ENCODE measurements around the gene EFHD2. TPM values are rescaled to one million over a fixed set of nuclear protein-coding genes. Genes with fewer than 3 reads are reported as not detected.

EFHD2 gene
- total and polyA plus RNA-seq, 5 donors from 2014 or later: 45.3 to 93.6 (median 68.2) TPM

DNA sequence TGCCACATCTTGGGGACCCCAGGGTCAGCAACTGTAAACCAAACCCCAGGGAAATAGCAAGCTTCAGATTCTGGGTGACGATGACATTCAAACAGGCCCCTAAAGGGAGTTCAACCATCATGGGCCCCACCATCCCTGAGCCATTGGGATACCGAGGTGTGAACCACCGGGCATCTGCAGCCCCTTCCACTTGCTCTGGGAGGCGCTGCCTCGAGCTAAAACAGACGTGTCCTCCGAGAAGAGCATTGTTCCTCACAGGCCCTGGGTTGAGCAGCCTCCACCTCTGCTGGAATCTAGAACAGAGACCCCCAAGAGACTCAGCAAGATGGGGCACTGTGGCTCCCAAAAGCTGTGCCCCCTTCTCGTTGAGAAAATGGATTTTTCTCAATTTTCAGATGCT is 19.0 kb upstream of the EFHD2 start:
- Mint-ChIP-seq H3K27ac (no peak overlapping the region), H3K4me3 (no peak overlapping the region), H3K36me3 (no peaks in the 10 kb centered on the region), H3K4me1 (peaks cover 0 to 5% (median under 1%) of the 10 kb centered on the region in 4 donors), H3K27me3 (peaks cover 34% of the 10 kb centered on the region), H3K9me3 (no peaks in the 10 kb centered on the region)
- Histone ChIP-seq H3K27me3 (ENCODE audit: control insufficient read depth, insufficient read depth, low read length) (peaks cover 1% of the 10 kb centered on the region), H3K4me3 (ENCODE audit: low read depth, low read length) (no peak overlapping the region), H3K4me1 (ENCODE audit: control insufficient read depth, insufficient read depth, low read length, poor library complexity, severe bottlenecking) (no peaks in the 10 kb centered on the region), H3K9me3 (ENCODE audit: control insufficient read depth in 2 of 2, low read length in 2 of 2) (no peaks in the 10 kb centered on the region), H3K36me3 (ENCODE audit: control insufficient read depth, insufficient read depth, low read length) (no peaks in the 10 kb centered on the region), H3K27ac (ENCODE audit: insufficient read depth, low read length, poor library complexity, severe bottlenecking) (no peak overlapping the region)
- ATAC-seq (ENCODE audit: low read depth in 2 of 2) (no peak), DNase-seq (no peak)

DNA sequence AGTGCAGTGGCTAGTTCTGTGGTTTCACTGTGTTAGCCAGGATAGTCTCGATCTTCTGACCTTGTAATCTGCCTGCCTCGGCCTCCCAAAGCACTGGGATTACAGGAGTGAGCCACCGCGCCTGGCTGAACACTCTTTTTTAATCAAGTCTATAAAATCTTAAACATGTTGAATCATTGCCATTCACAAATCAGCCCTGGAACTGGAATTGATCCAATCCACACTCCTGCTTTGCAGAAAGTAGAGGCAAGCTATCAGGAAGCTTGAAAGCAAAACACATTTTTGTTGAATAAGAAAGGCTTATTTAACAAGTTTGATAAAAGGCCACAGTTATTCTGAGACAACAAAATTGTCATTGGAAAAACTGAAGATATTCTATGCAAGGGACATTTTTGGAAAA is 18.3 kb upstream of the EFHD2 start:
- Histone ChIP-seq H3K36me3 (ENCODE audit: control insufficient read depth, insufficient read depth, low read length) (no peaks in the 10 kb centered on the region), H3K27me3 (ENCODE audit: control insufficient read depth, insufficient read depth, low read length) (no peaks in the 10 kb centered on the region), H3K4me3 (ENCODE audit: low read depth, low read length) (no peak overlapping the region), H3K27ac (ENCODE audit: insufficient read depth, low read length, poor library complexity, severe bottlenecking) (no peak overlapping the region), H3K9me3 (ENCODE audit: control insufficient read depth in 2 of 2, low read length in 2 of 2) (no peaks in the 10 kb centered on the region), H3K4me1 (ENCODE audit: control insufficient read depth, insufficient read depth, low read length, poor library complexity, severe bottlenecking) (no peaks in the 10 kb centered on the region)
- no peak for DNase-seq
- peaks cover 27% of the 10 kb centered on the region for H3K27me3 Mint-ChIP-seq
- no peak for ATAC-seq (ENCODE audit: low read depth in 2 of 2)
- H3K27ac Mint-ChIP-seq: no peak overlapping the region
- no peak overlapping the region for H3K4me3 Mint-ChIP-seq
- no peaks in the 10 kb centered on the region for H3K36me3 Mint-ChIP-seq
- H3K4me1 Mint-ChIP-seq: peaks cover 0 to 4% (median 0%) of the 10 kb centered on the region in 4 donors
- no peaks in the 10 kb centered on the region for H3K9me3 Mint-ChIP-seq

DNA sequence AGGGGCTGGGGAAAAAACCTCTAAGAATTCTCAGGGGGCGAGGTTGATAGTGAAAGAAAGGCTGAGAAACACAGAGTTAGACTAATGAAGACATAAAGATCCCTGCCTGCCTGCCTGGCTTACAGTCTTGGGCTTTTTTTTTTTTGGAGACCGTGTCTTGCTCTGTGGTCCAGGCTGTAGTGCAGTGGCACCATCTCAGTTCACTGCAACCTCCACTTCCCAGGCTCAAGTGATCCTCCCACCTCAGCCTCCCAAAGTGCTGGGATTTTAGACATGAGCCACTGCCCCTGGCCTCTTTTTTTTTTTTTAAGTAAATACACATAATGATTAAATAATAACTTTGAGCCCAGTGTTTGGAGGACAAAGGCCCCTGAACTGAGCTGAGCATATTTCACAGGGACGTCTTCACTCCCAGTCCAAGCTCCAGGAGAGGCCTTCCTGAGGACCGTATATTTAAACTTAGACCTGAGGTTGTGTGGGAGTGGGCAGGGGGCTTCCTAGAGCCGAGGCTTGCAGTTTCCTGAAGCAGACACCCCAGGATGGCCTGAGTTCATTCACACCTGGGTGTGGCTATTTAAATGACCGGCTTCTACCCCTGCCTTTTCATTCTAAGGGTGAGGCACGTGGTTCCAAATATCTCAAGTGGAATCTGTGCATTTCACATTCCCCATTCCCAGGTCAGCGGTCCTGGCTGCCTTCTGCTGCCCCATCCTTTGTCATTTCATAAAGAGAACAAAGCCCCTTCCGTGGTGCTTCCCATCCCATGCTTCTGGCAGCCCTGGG is 16.0 kb upstream of the EFHD2 start:
- peaks cover 14% of the 10 kb centered on the region for H3K27me3 Mint-ChIP-seq
- H3K27me3 ChIP-seq (ENCODE audit: control insufficient read depth, insufficient read depth, low read length): no peaks in the 10 kb centered on the region
- H3K4me3 Mint-ChIP-seq: peak overlapping the region in 1 of 4 donors; percentile 32
- H3K27ac ChIP-seq (ENCODE audit: insufficient read depth, low read length, poor library complexity, severe bottlenecking): no peak overlapping the region
- no peak for ATAC-seq (ENCODE audit: low read depth in 2 of 2)
- H3K27ac Mint-ChIP-seq: no peak overlapping the region
- H3K9me3 ChIP-seq (ENCODE audit: control insufficient read depth in 2 of 2, low read length in 2 of 2): no peaks in the 10 kb centered on the region
- H3K4me3 ChIP-seq (ENCODE audit: low read depth, low read length): no peak overlapping the region
- H3K4me1 Mint-ChIP-seq: no peaks in the 10 kb centered on the region
- H3K9me3 Mint-ChIP-seq: peaks cover 0 to 1% (median 0%) of the 10 kb centered on the region in 7 donors
- H3K36me3 ChIP-seq (ENCODE audit: control insufficient read depth, insufficient read depth, low read length): no peaks in the 10 kb centered on the region
- DNase-seq: no peak
- no peaks in the 10 kb centered on the region for H3K4me1 ChIP-seq (ENCODE audit: control insufficient read depth, insufficient read depth, low read length, poor library complexity, severe bottlenecking)
- no peaks in the 10 kb centered on the region for H3K36me3 Mint-ChIP-seq

DNA sequence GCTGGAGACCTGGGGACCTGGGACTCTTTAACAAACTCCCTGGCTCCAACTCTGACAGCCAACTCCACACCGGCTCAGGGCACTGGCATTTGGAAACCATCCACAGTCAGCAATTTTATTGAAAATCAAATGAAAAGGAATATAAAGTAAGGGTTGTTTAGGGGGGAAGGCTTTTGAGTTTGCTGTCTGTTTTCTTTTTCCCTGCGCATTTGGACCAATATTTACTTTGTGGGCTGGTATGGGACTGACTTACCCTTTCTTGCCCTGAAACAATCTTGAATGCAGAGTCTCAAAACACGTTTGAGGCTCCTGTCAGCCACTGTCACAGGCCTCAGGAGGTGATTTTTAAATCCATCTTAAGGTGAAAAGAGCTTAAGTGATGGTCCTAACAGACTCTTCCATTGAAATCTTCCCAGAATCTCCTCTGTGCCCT is 15.4 kb upstream of the EFHD2 start:
- DNase-seq: no peak
- Mint-ChIP-seq H3K27me3 (peaks cover 8% of the 10 kb centered on the region), H3K4me1 (no peaks in the 10 kb centered on the region), H3K4me3 (peak overlapping the region in 1 of 4 donors; percentile 32), H3K27ac (no peak overlapping the region), H3K9me3 (peaks cover 0 to 1% (median under 1%) of the 10 kb centered on the region in 7 donors), H3K36me3 (no peaks in the 10 kb centered on the region)
- ATAC-seq (ENCODE audit: low read depth in 2 of 2): no peak
- Histone ChIP-seq H3K4me1 (ENCODE audit: control insufficient read depth, insufficient read depth, low read length, poor library complexity, severe bottlenecking) (no peaks in the 10 kb centered on the region), H3K27me3 (ENCODE audit: control insufficient read depth, insufficient read depth, low read length) (no peaks in the 10 kb centered on the region), H3K4me3 (ENCODE audit: low read depth, low read length) (no peak overlapping the region), H3K27ac (ENCODE audit: insufficient read depth, low read length, poor library complexity, severe bottlenecking) (no peak overlapping the region), H3K36me3 (ENCODE audit: control insufficient read depth, insufficient read depth, low read length) (no peaks in the 10 kb centered on the region), H3K9me3 (ENCODE audit: control insufficient read depth in 2 of 2, low read length in 2 of 2) (peaks cover 0 to 1% of the 10 kb centered on the region in 2 experiments)

DNA sequence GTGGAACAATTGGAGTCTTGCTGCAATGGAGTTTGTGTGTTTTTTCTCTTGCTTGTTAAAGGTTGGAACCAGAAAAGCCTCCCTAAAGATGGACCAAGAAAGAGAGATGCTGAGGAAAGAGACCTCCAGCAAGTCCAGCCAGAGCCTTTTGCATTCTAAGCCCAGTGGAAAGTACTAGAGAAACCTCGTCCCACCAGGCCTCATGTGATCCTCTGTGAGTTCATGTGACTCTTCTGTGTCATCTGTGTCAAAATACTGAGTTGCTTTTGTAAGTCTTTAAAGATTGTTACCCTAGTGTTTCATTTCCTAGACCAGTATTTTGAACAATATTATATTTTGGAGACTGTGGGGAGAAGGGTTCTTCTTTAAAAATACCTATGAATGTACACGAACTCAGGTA is 12.5 kb upstream of the EFHD2 start:
- no peaks in the 10 kb centered on the region for H3K4me1 Mint-ChIP-seq

DNA sequence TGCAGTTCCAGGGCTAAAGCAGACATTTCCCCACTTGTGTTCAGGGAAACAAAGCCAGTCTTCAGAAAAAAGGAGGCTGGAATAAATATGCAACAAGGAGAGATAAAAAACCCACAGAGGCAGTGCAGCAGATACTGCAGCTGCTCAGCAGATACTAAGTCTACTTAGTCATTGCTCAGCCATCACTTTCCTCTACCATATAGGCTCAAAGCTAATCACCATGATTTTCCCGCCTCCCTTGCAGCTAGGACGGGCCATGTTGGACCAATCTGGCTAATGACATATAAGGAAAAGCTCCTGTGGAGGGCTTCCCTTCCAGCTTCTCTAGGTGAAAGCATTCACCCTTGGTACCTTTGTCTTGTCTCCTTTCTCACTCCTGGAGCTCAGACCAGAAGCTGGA is 10.0 kb upstream of the EFHD2 start:
- Mint-ChIP-seq H3K9me3 (peaks cover 0 to 9% (median 1%) of the 10 kb centered on the region in 7 donors), H3K27me3 (peaks cover 5% of the 10 kb centered on the region), H3K27ac (no peak overlapping the region), H3K4me3 (no peak overlapping the region), H3K4me1 (no peaks in the 10 kb centered on the region), H3K36me3 (no peaks in the 10 kb centered on the region)
- no peak overlapping the region for H3K4me3 ChIP-seq (ENCODE audit: low read depth, low read length)
- H3K36me3 ChIP-seq (ENCODE audit: control insufficient read depth, insufficient read depth, low read length): no peaks in the 10 kb centered on the region
- no peak overlapping the region for H3K27ac ChIP-seq (ENCODE audit: insufficient read depth, low read length, poor library complexity, severe bottlenecking)
- DNase-seq (no peak), ATAC-seq (ENCODE audit: low read depth in 2 of 2) (no peak)
- H3K4me1 ChIP-seq (ENCODE audit: control insufficient read depth, insufficient read depth, low read length, poor library complexity, severe bottlenecking): no peaks in the 10 kb centered on the region
- H3K27me3 ChIP-seq (ENCODE audit: control insufficient read depth, insufficient read depth, low read length): no peaks in the 10 kb centered on the region
- H3K9me3 ChIP-seq (ENCODE audit: control insufficient read depth in 2 of 2, low read length in 2 of 2): peaks cover 2 to 9% of the 10 kb centered on the region in 2 experiments

More for the DNA sequence above, 12.5 kb upstream of the EFHD2 start:
- peaks cover 5% of the 10 kb centered on the region for H3K27me3 Mint-ChIP-seq
- H3K9me3 ChIP-seq (ENCODE audit: control insufficient read depth in 2 of 2, low read length in 2 of 2): peaks cover 2 to 9% of the 10 kb centered on the region in 2 experiments
- H3K27me3 ChIP-seq (ENCODE audit: control insufficient read depth, insufficient read depth, low read length): no peaks in the 10 kb centered on the region
- no peak overlapping the region for H3K27ac ChIP-seq (ENCODE audit: insufficient read depth, low read length, poor library complexity, severe bottlenecking)
- H3K36me3 ChIP-seq (ENCODE audit: control insufficient read depth, insufficient read depth, low read length): no peaks in the 10 kb centered on the region
- no peak overlapping the region for H3K4me3 Mint-ChIP-seq
- DNase-seq: no peak
- H3K4me1 ChIP-seq (ENCODE audit: control insufficient read depth, insufficient read depth, low read length, poor library complexity, severe bottlenecking): no peaks in the 10 kb centered on the region
- H3K36me3 Mint-ChIP-seq: no peaks in the 10 kb centered on the region
- no peak overlapping the region for H3K4me3 ChIP-seq (ENCODE audit: low read depth, low read length)
- peaks cover 0 to 9% (median 1%) of the 10 kb centered on the region in 7 donors for H3K9me3 Mint-ChIP-seq
- H3K27ac Mint-ChIP-seq: no peak overlapping the region
- no peak for ATAC-seq (ENCODE audit: low read depth in 2 of 2)

DNA sequence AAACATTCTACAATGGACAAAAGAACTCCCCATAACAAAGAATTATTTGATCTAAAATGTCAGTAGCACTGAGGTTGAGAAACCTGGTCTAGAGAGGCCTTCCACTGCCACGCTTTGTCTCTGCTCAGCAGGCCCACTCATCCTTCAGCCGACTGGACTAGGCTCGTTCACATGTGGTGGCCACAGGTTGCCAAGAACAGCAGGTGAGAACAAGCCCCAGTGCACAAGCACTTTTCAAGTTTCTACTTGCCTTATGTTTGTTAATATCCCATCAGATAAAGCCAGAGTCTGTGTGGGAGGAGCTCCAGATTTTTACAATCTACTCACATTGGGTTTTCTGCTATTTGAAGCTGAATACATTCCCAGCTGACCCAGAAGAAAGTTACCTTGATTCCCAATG is 9.1 kb upstream of the EFHD2 start:
- no peak overlapping the region for H3K27ac ChIP-seq (ENCODE audit: insufficient read depth, low read length, poor library complexity, severe bottlenecking)
- ATAC-seq (ENCODE audit: low read depth in 2 of 2): no peak
- H3K36me3 Mint-ChIP-seq: no peaks in the 10 kb centered on the region

More for the DNA sequence above, 9.1 kb upstream of the EFHD2 start:
- peaks cover 5% of the 10 kb centered on the region for H3K27me3 Mint-ChIP-seq
- H3K9me3 Mint-ChIP-seq: peaks cover 0 to 9% (median 1%) of the 10 kb centered on the region in 7 donors
- Histone ChIP-seq H3K27me3 (ENCODE audit: control insufficient read depth, insufficient read depth, low read length) (no peaks in the 10 kb centered on the region), H3K9me3 (ENCODE audit: control insufficient read depth in 2 of 2, low read length in 2 of 2) (peaks cover 2 to 9% of the 10 kb centered on the region in 2 experiments), H3K4me3 (ENCODE audit: low read depth, low read length) (no peak overlapping the region), H3K36me3 (ENCODE audit: control insufficient read depth, insufficient read depth, low read length) (no peaks in the 10 kb centered on the region), H3K4me1 (ENCODE audit: control insufficient read depth, insufficient read depth, low read length, poor library complexity, severe bottlenecking) (no peaks in the 10 kb centered on the region)
- no peak for DNase-seq
- no peak overlapping the region for H3K27ac Mint-ChIP-seq
- H3K4me3 Mint-ChIP-seq: no peak overlapping the region
- H3K4me1 Mint-ChIP-seq: no peaks in the 10 kb centered on the region

Data from CD4-positive, CD25-positive, alpha-beta regulatory T cell (primary cell).